Measurements from ENCODE around the gene SULF2.

DNA sequence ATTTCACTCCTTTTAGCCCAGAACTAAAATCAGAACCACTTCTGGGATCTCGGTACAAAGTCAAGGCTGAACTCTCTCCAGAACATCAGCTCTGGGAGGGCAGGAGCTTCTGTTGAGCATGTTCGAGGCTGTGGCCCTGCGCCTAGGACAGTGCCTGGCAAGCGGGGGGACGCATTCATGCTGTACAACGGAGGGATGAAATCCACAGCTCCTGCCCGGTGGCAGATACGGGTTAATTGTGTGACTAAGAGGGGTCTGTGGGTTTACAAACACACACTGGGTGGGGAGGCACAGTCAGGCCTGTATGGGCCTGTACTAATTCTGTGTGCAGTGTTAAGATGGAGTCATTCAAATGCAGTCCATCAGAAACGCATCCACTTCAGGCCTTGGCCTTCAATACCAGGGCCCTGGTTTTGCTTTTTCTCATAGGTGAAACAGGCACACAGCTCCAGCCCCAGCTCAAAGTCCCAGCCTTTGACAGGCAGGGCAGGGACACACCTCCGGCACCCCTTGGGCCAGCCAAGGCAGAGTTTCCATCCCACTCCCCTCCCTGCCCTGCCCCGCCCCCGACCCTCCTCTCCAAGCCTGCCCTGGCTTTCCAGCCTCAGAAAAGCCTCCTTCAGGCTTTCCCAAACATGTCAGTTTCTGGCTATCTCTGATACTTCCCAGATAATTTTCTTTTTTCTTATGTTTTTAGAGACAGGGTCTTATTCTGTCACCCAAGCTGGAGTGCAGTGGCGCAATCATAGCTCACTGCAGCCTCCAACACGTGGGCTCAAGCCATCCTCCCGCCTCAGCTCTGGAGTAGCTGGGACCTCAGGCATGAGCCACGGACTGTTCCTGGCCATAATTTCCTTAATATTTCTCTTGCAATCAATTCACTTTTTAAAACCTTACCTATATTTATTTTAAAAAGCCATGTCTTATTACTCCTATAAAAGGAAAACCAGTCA lies 109.8 kb downstream of the SULF2 start:
- no peak for TF ChIP-seq YY1 (IDR thresholded peaks at IDR 0.05; ENCODE audit: insufficient read depth, insufficient read length)
- no peak for TF ChIP-seq SUZ12 (IDR thresholded peaks at IDR 0.05; ENCODE audit: extremely low read depth, insufficient read depth, insufficient read length)
